ENCODE data around the gene SMYD4.

- TF ChIP-seq CTCF (IDR thresholded peaks at IDR 0.05) (no peak), POLR2A (IDR thresholded peaks at IDR 0.05) (no peak), POLR2AphosphoS5 (IDR thresholded peaks at IDR 0.05) (no peak)
Measured at GRCh38 chr17:1868090-1868489, 38.4 kb upstream of the SMYD4 start.

Data from prostate gland (tissue), 2 donors.